Activated naive CD8-positive, alpha-beta T cell treated with anti-CD3 and anti-CD28 coated beads, Interleukin-2, amount 50 U/mL, for 24 hours (primary cell): ENCODE measurements around the gene THRB.
A peak's percentile ranks its signal among the peaks of the same experiment; 100 is the strongest.

ENCODE experiments used
- ATAC-seq: fragments of 150-1000 bp; cut with Tn5 transposase; one replicate; pipeline ENCODE4 v1.10.0; 2021
- DNase-seq: peaks from one replicate; pipeline ENCODE4 v3.0.0; 2021
- H3K27ac Mint-ChIP-seq: one replicate; pipeline ENCODE4 v1.8.0; 2021; ENCODE audit warnings: mild to moderate bottlenecking, mixed read lengths
- H3K27me3 Mint-ChIP-seq: one replicate; pipeline ENCODE4 v1.8.0; 2021; ENCODE audit warnings: mixed read lengths
- H3K36me3 Mint-ChIP-seq: one replicate; pipeline ENCODE4 v1.8.0; 2021; ENCODE audit warnings: low read depth, mixed read lengths
- H3K4me1 Mint-ChIP-seq: one replicate; pipeline ENCODE4 v1.8.0; 2021; ENCODE audit warnings: mixed read lengths
- H3K4me3 Mint-ChIP-seq: one replicate; pipeline ENCODE4 v1.8.0; 2021; ENCODE audit warnings: mild to moderate bottlenecking, moderate library complexity, mixed read lengths
- H3K9me3 Mint-ChIP-seq: one replicate; pipeline ENCODE4 v1.8.0; 2021; ENCODE audit warnings: mixed read lengths

Gene THRB

GRCh38 chr3:24290596-24290995 lies 204.1 kb downstream of the THRB start:
- Mint-ChIP-seq H3K9me3 (peaks cover 6% of the 10 kb centered on the region), H3K4me1 (no peaks in the 10 kb centered on the region), H3K27ac (no peak overlapping the region), H3K36me3 (peaks cover 1% of the 10 kb centered on the region), H3K27me3 (no peaks in the 10 kb centered on the region), H3K4me3 (no peak overlapping the region)
- no peak for ATAC-seq
- DNase-seq, result no peak

DNA sequence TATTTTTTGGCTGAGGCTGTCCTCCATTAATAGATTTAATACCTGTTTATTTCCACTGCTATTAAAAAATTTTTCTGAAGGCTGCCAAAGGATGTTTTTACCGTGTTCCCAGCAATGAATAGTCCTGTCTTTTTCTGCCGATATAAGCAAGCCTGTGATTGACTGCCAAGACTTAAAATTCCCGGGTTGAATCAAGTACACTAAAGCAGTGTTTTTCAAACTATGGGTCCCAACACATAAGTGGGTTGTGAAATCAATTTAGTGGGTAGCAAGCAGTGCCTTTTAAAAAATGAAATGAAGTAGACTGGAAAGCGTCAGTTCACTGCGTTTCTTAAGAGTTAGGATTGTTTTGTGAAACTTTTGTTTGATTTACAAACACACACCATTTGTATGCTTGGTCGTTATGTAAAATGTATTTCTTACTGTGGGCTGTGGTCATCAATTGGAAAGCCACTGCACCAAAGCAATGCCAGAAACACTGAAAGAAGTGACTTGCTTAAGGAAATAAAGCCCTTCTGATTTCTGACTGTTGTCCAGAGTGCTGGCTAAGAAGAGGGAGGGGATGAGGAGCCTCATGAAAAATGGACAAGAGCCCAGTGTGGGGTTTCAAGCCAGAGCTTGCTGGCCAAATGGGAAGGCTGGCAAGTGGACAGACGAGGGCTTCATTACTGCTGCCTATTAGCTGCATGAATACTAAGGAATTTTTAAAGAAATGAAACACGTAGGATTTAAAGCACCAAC lies 206.0 kb downstream of the THRB start:
- no peaks in the 10 kb centered on the region for H3K4me1 Mint-ChIP-seq
- H3K4me3 Mint-ChIP-seq, result no peak overlapping the region
- DNase-seq (no peak), ATAC-seq (no peak)
- no peaks in the 10 kb centered on the region for H3K27me3 Mint-ChIP-seq
- no peak overlapping the region for H3K27ac Mint-ChIP-seq
- no peaks in the 10 kb centered on the region for H3K9me3 Mint-ChIP-seq
- H3K36me3 Mint-ChIP-seq, result no peaks in the 10 kb centered on the region

- Mint-ChIP-seq H3K9me3 (no peaks in the 10 kb centered on the region), H3K4me3 (no peak overlapping the region), H3K36me3 (no peaks in the 10 kb centered on the region), H3K27me3 (no peaks in the 10 kb centered on the region), H3K4me1 (no peaks in the 10 kb centered on the region), H3K27ac (no peak overlapping the region)
- ATAC-seq (no peak), DNase-seq (no peak)
Observed at GRCh38 chr3:24287755-24288450, 206.7 kb downstream of the THRB start.

DNA sequence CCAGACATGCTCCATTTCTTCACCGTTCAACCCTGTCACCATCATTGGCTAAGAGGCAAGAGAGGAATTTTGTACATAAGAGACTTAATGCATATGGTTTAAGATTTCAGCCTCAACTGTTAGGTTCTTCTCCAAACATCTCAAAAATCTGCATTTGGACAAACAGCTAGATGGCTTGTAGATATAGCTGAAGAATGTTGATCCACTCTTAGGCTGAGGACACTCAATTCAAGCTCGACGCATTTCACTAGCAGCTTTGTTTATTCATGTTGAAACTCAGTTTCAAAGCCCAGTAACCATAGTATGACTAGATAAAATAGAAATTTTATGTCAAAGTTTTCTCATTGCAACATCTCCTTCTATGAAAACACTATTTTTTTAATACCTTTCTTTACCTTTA lies 208.2 kb downstream of the THRB start:
- H3K27ac Mint-ChIP-seq, result no peak overlapping the region
- H3K27me3 Mint-ChIP-seq, result no peaks in the 10 kb centered on the region
- ATAC-seq (no peak), DNase-seq (no peak)
- no peaks in the 10 kb centered on the region for H3K36me3 Mint-ChIP-seq
- H3K4me3 Mint-ChIP-seq, result no peak overlapping the region
- H3K9me3 Mint-ChIP-seq, result no peaks in the 10 kb centered on the region
- H3K4me1 Mint-ChIP-seq, result no peaks in the 10 kb centered on the region

DNA sequence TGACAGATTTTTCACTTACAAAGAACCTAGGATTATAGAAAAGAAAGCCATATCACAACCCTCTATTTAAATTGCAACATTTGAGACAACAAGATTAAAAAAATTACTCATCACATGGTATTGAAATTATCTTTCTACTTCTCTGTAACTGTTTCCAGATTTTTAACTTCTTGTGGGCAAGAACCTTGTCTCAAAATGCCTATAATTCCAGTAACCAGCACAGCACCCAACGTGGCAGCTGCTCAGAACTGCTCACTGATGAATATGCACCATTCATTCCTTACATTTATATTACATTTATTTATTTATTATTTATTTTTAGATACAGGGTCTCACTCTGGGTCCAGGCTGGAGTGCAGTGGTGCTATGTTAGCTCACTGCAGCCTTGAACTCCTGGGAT lies 216.1 kb downstream of the THRB start:
- Mint-ChIP-seq H3K27me3 (peaks cover 12% of the 10 kb centered on the region), H3K4me1 (no peaks in the 10 kb centered on the region), H3K36me3 (no peaks in the 10 kb centered on the region), H3K4me3 (no peak overlapping the region), H3K9me3 (no peaks in the 10 kb centered on the region), H3K27ac (no peak overlapping the region)
- DNase-seq, result no peak
- ATAC-seq, result no peak

DNA sequence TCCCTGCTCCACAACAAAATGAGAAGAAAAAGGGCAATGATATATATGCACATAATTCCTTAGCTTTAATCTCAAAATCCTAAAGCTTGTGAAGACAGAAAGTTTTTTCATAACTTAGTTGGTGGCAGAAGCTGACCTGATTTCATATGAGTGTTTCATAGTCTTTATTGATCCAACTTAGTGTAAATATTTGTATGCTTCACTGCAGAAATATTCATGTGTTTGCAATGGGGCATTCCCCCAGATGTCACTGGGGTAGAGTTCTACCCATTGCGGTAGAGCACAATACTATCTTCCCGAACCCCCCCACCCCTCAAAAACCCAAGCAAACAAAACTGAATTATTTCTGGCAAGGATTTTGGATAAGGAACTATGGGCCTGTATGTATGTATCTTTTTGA lies 221.2 kb downstream of the THRB start:
- no peaks in the 10 kb centered on the region for H3K4me1 Mint-ChIP-seq
- ATAC-seq, result no peak

GRCh38 chr3:24272875-24273274 lies 221.8 kb downstream of the THRB start:
- Mint-ChIP-seq H3K27ac (no peak overlapping the region), H3K9me3 (no peaks in the 10 kb centered on the region), H3K4me1 (no peaks in the 10 kb centered on the region), H3K36me3 (no peaks in the 10 kb centered on the region), H3K27me3 (peaks cover 10% of the 10 kb centered on the region), H3K4me3 (no peak overlapping the region)
- DNase-seq (no peak), ATAC-seq (no peak)

More for the DNA sequence above, 221.2 kb downstream of the THRB start:
- DNase-seq, result no peak
- Mint-ChIP-seq H3K4me3 (no peak overlapping the region), H3K9me3 (no peaks in the 10 kb centered on the region), H3K36me3 (no peaks in the 10 kb centered on the region), H3K27me3 (peaks cover 10% of the 10 kb centered on the region), H3K27ac (no peak overlapping the region)

DNA sequence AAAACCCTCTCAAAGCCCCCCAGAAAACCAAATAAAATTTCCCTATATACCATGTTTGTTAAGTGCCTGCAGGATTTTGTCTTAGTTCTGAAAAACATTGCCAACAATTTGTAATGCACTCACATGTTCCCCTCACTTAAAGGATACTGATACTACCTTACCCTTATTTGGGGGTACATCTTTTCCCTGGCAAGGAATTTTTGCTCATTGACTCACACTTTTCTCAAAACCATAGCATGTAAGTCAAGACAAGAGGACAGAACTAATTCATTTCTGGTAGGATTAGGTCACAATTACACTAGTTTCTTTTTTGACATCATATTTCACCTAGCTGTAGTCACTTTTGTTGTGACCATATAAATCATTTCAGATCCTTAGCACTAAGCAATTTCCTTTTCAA lies 222.2 kb downstream of the THRB start:
- H3K36me3 Mint-ChIP-seq, result no peaks in the 10 kb centered on the region
- no peaks in the 10 kb centered on the region for H3K4me1 Mint-ChIP-seq
- H3K4me3 Mint-ChIP-seq, result no peak overlapping the region
- DNase-seq (no peak), ATAC-seq (no peak)
- no peaks in the 10 kb centered on the region for H3K9me3 Mint-ChIP-seq
- H3K27me3 Mint-ChIP-seq, result peaks cover 10% of the 10 kb centered on the region
- H3K27ac Mint-ChIP-seq, result no peak overlapping the region

GRCh38 chr3:24271228-24271627 lies 223.4 kb downstream of the THRB start:
- Mint-ChIP-seq H3K27ac (no peak overlapping the region), H3K36me3 (no peaks in the 10 kb centered on the region), H3K9me3 (no peaks in the 10 kb centered on the region), H3K27me3 (peaks cover 7% of the 10 kb centered on the region), H3K4me3 (no peak overlapping the region), H3K4me1 (no peaks in the 10 kb centered on the region)
- ATAC-seq (no peak), DNase-seq (no peak)

- DNase-seq (no peak), ATAC-seq (no peak)
- Mint-ChIP-seq H3K4me1 (no peaks in the 10 kb centered on the region), H3K27me3 (peaks cover 7% of the 10 kb centered on the region), H3K36me3 (no peaks in the 10 kb centered on the region), H3K27ac (no peak overlapping the region), H3K9me3 (no peaks in the 10 kb centered on the region), H3K4me3 (no peak overlapping the region)
Observed at GRCh38 chr3:24270744-24271143, 223.9 kb downstream of the THRB start.

GRCh38 chr3:24270204-24270691 lies 224.4 kb downstream of the THRB start:
- ATAC-seq (no peak), DNase-seq (no peak)
- Mint-ChIP-seq H3K4me3 (no peak overlapping the region), H3K27me3 (peaks cover 4% of the 10 kb centered on the region), H3K4me1 (no peaks in the 10 kb centered on the region), H3K27ac (no peak overlapping the region), H3K9me3 (no peaks in the 10 kb centered on the region), H3K36me3 (no peaks in the 10 kb centered on the region)

GRCh38 chr3:24264748-24265158 lies 229.9 kb downstream of the THRB start:
- no peak overlapping the region for H3K4me3 Mint-ChIP-seq
- no peak for ATAC-seq
- H3K27ac Mint-ChIP-seq, result no peak overlapping the region
- H3K4me1 Mint-ChIP-seq, result no peaks in the 10 kb centered on the region
- H3K27me3 Mint-ChIP-seq, result peaks cover 4% of the 10 kb centered on the region
- no peaks in the 10 kb centered on the region for H3K36me3 Mint-ChIP-seq
- H3K9me3 Mint-ChIP-seq, result no peaks in the 10 kb centered on the region
- DNase-seq, result peak; percentile 8

- no peak for DNase-seq
- Mint-ChIP-seq H3K9me3 (no peaks in the 10 kb centered on the region), H3K27ac (no peak overlapping the region), H3K4me1 (no peaks in the 10 kb centered on the region), H3K36me3 (no peaks in the 10 kb centered on the region), H3K4me3 (no peak overlapping the region), H3K27me3 (peaks cover 4% of the 10 kb centered on the region)
- ATAC-seq, result no peak
Observed at GRCh38 chr3:24264011-24264410, 230.6 kb downstream of the THRB start.

DNA sequence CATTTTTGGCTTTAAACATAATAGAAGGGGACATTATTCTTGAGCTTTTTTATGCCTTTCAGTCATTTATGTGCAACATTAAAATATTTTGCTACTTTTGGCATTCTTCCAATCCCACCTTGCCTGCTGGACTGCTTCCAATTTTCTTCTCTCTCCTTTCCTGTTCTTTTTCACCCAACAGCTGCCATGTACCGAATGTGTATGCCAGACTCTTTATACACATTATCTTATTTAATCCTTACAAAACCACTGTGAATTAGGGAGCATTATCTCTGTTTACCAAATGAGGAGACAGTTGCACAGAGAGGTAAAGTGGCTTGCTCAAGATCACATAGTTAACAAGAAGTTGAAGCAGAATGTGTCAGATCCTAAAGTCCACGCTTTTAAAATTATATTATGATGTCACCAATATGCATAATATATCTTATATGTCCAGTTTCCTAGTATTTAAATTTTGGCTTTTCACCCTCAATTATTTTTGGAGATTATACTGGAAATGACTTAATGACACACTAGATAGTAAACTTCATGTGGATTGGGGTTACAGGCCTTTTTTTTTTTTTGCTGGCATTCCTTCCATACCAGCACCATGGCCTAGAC lies 231.5 kb downstream of the THRB start:
- H3K27me3 Mint-ChIP-seq, result peaks cover 4% of the 10 kb centered on the region
- H3K9me3 Mint-ChIP-seq, result no peaks in the 10 kb centered on the region
- no peak overlapping the region for H3K27ac Mint-ChIP-seq
- H3K4me3 Mint-ChIP-seq, result no peak overlapping the region
- no peaks in the 10 kb centered on the region for H3K4me1 Mint-ChIP-seq
- no peaks in the 10 kb centered on the region for H3K36me3 Mint-ChIP-seq
- DNase-seq, result no peak
- no peak for ATAC-seq

DNA sequence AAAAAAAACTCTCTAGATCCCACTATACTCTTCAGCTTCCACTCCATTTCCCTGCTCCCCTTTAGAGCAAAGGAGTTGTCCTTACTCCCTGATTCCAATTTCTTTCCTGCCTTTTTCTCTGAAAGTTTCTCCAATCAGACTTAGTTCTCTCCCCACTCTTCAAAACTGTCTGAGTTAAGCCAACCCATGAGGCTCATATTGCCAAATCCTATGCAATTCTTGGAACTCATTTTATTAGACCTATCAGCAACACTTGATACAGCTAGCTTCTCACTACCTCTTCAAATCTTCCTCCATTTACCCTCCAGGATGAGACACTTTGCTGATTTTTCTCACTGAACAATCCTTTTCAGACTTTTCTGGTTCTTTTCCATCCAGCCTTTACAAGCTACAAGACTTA lies 233.1 kb downstream of the THRB start:
- Mint-ChIP-seq H3K36me3 (no peaks in the 10 kb centered on the region), H3K9me3 (no peaks in the 10 kb centered on the region), H3K4me3 (no peak overlapping the region), H3K27ac (no peak overlapping the region), H3K4me1 (no peaks in the 10 kb centered on the region), H3K27me3 (peaks cover 4% of the 10 kb centered on the region)
- ATAC-seq, result no peak
- DNase-seq, result no peak
